ENCODE measurements around the gene ARHGAP42.
"Not testable (repeated sequence)": the region's sequence is repeated elsewhere in the genome, so short reads cannot be mapped to it uniquely, and the experiment has no call there.

ARHGAP42 gene

DNA sequence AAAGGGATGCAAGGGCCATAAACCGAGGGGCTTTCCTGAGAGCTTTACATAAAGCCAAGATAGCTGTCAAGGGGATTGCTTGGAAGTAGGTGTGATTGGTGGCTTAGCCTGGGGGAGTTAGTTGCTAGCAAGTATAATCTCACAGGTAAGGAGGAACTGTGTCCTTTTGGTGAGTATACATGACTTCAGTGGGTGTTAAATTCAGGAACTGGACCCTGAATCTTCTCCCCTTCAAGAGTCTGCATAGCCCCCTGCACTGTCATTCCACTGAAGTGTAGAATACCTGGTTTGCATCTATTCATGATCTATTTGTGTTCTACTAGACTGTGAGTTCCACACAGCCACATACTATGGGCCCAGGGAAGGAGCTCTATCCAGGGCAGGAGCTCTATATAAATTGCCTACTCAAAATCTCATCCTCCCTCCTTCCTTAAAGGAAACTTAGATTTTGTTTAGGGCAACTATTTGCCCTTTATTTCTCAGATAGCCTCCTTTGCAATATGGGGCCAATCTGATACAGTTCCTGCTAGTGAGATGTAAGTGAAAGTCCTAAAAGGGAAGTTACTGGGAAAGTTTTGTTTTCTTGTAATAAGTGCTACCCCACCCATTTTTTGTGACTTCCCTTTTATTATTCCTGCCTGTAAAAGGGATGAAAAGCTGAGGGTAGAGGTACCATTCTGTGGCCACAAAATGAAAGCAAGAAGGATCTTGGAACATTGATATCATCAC, 322.0 kb downstream of the ARHGAP42 start:
- no peak for DNase-seq (ENCODE audit: low read depth)
- no peak overlapping the region for H3K4me3 ChIP-seq (ENCODE audit: low read depth, low read length)
- TF ChIP-seq, protein P1, sequence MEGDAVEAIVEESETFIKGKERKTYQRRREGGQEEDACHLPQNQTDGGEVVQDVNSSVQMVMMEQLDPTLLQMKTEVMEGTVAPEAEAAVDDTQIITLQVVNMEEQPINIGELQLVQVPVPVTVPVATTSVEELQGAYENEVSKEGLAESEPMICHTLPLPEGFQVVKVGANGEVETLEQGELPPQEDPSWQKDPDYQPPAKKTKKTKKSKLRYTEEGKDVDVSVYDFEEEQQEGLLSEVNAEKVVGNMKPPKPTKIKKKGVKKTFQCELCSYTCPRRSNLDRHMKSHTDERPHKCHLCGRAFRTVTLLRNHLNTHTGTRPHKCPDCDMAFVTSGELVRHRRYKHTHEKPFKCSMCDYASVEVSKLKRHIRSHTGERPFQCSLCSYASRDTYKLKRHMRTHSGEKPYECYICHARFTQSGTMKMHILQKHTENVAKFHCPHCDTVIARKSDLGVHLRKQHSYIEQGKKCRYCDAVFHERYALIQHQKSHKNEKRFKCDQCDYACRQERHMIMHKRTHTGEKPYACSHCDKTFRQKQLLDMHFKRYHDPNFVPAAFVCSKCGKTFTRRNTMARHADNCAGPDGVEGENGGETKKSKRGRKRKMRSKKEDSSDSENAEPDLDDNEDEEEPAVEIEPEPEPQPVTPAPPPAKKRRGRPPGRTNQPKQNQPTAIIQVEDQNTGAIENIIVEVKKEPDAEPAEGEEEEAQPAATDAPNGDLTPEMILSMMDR (IDR thresholded peaks at IDR 0.05; ENCODE audit: control insufficient read depth, extremely low read depth, insufficient read depth), result no peak

DNA sequence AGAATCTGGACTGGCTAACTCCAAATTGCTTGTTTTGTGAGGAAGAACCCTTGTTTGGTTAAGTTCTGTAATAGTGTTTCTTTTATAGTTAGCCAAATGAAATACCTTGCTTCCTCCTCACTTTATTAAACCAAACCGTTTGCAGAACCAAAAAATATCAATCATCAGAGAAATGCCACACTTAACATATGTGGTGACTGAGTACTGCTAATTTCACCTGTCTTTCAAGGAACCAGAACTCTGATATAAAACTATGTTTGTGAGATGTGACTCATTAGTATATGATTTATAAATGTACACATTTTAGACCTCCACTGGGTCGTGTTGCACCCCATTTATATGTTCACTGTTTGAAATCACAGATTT, 322.6 kb downstream of the ARHGAP42 start:
- DNase-seq (ENCODE audit: low read depth), result no peak
- TF ChIP-seq, protein P1 (IDR thresholded peaks at IDR 0.05; ENCODE audit: control insufficient read depth, extremely low read depth, insufficient read depth), result no peak
- H3K4me3 ChIP-seq (ENCODE audit: low read depth, low read length), result no peak overlapping the region

DNA sequence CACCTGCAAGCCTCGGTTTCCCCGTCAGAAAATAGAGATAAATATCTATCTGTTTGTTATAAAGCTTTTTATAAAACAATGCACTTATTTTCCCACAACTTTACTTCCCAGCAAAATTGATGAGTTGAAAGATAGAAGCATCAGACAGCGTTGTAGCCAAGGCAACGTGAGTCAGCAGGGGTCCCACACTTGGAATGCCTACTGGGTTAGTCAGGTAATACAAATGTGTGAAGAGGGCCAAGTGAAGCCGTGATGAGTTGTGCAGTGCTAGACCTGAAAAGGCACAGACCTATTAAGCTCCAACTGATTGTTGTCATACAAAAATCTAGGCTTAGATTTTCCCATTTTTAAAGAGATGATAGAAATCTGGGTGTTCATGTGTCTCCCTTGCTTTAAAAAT, 323.8 kb downstream of the ARHGAP42 start:
- TF ChIP-seq, protein P1 (IDR thresholded peaks at IDR 0.05; ENCODE audit: control insufficient read depth, extremely low read depth, insufficient read depth), result no peak
- H3K4me3 ChIP-seq (ENCODE audit: low read depth, low read length), result no peak overlapping the region
- no peak for DNase-seq (ENCODE audit: low read depth)

DNA sequence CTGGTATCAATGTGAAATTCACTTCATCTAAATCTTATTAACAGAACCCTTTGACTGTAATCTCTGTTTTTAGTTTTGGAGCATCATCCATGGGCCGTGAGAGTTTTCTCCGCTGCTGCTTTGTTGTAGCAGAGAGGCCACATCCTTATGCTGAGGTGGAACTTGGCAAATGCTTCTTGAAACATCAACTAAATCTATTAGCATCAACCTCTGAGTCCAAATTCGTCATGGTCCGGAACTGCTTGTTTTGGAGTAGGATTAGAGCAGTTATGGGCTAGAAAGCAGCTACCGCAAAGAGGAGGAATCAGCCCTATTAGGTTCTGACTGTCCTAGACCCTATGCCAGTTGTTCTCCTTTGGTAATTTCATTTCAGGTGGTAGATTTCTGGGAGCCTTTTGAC, 324.8 kb downstream of the ARHGAP42 start:
- TF ChIP-seq, protein P1 (IDR thresholded peaks at IDR 0.05; ENCODE audit: control insufficient read depth, extremely low read depth, insufficient read depth), result no peak
- DNase-seq (ENCODE audit: low read depth), result no peak
- no peak overlapping the region for H3K4me3 ChIP-seq (ENCODE audit: low read depth, low read length)

DNA sequence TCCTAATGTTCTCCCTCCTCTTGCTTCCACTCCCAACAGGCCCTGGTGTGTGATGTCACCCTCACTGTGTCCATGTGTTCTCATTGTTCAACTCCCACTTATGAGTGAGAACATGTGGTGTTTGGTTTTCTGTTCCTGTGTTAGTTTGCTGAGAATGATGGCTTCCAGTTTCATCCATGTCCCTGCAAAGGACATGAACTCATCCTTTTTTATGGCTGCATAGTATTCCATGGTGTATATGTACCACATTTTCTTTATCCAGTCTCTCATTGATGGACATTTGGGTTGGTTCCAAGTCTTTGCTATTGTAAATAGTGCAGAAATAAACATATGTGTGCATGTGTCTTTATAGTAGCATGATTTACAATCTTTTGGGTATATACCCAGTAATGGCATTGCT, 326.6 kb downstream of the ARHGAP42 start:
- DNase-seq (ENCODE audit: low read depth); H3K4me3 ChIP-seq (ENCODE audit: low read depth, low read length): not testable (repeated sequence)

DNA sequence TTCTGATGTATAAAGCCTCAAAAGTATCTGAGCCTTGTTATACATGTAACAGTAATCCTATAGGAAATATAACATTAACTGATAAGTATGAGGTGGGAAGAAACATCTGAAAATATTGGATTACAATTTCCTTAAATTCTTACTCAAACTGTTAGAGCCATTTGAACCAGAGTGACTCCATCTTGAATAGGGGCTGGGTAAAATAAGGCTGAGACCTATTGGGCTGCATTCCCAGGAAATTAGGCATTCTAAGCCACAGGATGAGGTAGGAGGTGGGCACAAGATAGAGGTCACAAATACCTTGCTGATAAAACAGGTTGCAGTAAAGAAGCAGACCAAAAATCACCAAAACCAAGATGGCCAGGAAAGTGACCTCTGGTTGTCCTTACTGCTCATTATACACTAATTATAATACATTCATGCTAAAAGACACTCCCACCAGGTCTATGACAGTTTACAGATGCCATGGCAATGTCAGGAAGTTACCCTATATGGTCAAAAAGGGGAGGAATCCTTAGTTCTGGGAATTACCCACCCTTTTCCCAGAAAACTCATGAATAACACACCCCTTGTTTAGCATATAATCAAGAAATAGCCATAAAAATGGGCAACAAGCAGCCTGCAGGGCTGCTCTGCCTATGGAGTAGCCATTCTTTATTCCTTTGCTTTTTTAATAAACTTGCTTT, 327.7 kb downstream of the ARHGAP42 start:
- TF ChIP-seq, protein P1 (IDR thresholded peaks at IDR 0.05; ENCODE audit: control insufficient read depth, extremely low read depth, insufficient read depth), result no peak
- DNase-seq (ENCODE audit: low read depth), result no peak
- H3K4me3 ChIP-seq (ENCODE audit: low read depth, low read length), result no peak overlapping the region

DNA sequence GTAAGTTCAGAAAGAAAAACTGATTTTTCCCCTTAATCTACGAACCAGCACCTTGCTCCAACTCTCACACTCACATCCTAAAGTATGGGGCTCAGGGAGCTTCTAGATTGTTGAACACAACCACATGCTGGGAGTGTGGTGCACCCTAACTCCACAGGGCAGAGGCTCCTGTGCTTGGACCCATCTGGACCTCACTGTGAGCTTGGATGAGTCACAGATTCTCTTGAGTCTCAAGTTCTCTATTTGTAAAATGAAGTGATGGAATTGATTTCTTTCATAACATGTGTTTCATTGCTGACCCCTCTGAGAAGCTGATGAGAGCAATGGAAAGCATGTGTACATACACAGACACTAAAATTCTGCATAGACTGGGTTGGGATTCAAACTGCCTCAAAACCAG, 332.8 kb downstream of the ARHGAP42 start:
- no peak for DNase-seq (ENCODE audit: low read depth)
- TF ChIP-seq, protein P1 (IDR thresholded peaks at IDR 0.05; ENCODE audit: control insufficient read depth, extremely low read depth, insufficient read depth), result no peak
- H3K4me3 ChIP-seq (ENCODE audit: low read depth, low read length), result no peak overlapping the region

Measured in LNCaP clone FGC (cell line).